Articular chondrocyte of knee joint (primary cell): ENCODE measurements around the gene ELP1. TPM values are rescaled to one million over a fixed set of nuclear protein-coding genes. Genes with fewer than 3 reads are reported as not detected.

Experiments used
- small RNA-seq: library from RNA; depleted of rRNA; stranded (forward); fragments of <200 nt; gene quantifications from one replicate; pipeline ENCODE3, GENCODE V24; 2012
- total RNA-seq: library from RNA; depleted of rRNA; stranded (reverse); fragments of >200 nt; gene quantifications from 2 replicates; pipeline ENCODE4 v1.2.3, GENCODE V29; 2012

The ELP1 gene, protein sequence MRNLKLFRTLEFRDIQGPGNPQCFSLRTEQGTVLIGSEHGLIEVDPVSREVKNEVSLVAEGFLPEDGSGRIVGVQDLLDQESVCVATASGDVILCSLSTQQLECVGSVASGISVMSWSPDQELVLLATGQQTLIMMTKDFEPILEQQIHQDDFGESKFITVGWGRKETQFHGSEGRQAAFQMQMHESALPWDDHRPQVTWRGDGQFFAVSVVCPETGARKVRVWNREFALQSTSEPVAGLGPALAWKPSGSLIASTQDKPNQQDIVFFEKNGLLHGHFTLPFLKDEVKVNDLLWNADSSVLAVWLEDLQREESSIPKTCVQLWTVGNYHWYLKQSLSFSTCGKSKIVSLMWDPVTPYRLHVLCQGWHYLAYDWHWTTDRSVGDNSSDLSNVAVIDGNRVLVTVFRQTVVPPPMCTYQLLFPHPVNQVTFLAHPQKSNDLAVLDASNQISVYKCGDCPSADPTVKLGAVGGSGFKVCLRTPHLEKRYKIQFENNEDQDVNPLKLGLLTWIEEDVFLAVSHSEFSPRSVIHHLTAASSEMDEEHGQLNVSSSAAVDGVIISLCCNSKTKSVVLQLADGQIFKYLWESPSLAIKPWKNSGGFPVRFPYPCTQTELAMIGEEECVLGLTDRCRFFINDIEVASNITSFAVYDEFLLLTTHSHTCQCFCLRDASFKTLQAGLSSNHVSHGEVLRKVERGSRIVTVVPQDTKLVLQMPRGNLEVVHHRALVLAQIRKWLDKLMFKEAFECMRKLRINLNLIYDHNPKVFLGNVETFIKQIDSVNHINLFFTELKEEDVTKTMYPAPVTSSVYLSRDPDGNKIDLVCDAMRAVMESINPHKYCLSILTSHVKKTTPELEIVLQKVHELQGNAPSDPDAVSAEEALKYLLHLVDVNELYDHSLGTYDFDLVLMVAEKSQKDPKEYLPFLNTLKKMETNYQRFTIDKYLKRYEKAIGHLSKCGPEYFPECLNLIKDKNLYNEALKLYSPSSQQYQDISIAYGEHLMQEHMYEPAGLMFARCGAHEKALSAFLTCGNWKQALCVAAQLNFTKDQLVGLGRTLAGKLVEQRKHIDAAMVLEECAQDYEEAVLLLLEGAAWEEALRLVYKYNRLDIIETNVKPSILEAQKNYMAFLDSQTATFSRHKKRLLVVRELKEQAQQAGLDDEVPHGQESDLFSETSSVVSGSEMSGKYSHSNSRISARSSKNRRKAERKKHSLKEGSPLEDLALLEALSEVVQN (N-terminal part only)
- total RNA-seq, result 25.2 and 29.0 TPM in 2 replicates

GRCh38 chr9:108933718-108934322 lies at the start of gene ELP1:
Gene ELP1, minus strand, starts transcription at chr9:108934124. Its CDS starts 2,978 bp downstream, at chr9:108931146.

DNA sequence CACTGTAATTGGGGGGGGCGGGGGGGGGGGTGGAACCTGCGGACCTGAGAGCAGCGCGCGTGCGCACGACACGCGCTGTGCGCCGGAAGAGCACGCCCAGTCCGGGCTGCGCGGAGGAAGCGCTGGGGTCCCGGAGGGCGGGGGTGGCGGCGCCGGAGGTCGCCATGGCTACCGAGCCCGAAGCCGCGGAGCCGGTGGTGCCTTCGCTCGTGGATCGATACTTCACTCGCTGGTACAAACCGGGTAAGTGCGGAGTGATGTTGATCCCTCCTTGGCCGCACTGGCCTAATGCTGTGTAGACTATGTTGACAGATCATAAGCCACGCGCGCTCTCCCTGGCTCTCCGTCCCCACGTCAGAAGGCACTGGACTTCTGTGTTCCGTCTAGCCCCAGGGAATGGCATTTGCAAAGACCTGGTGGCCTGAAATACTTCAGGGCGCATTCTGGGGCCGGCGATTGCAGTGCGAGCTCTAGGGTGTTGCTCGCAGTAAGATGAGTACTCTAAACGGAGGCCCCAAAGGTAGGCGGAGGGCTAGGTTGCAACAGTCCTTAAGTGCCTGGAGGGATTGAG lies 484 bp upstream of the ELP1 start, which contains the start of gene ABITRAM:
ABITRAM (plus strand) TSS at position 78 of the 571 bp plus-strand sequence; CDS start at position 165, 87 bp downstream.

DNA sequence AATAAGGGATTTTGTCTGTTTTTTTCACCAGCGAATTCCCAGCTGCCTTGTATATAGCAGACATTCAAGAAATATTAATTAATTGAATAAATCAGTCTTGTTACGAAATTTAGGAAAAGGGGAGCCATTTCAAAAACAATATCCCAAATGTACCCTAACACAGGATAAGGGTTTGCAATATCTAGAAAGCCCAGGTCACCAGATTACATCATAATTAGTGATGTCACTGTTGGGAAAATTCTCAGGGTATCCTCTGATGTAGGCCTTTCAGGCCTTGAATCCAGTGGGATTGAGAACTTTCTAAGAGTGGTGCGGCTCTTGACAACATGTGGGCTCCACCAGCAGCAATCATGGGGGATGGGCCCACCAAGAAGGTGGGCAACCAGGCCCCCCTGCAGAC lies 71.9 kb downstream of the ELP1 start, which contains the start of gene ACTL7A:
ACTL7A (plus strand) TSS at position 270 of the 400 bp plus-strand sequence; CDS start at position 327, 57 bp downstream.

GRCh38 chr9:108855888-108856287 lies 78.0 kb downstream of the ELP1 start, which contains the start of gene ACTL7B:
Gene ACTL7B, minus strand, starts transcription at chr9:108855986. Its CDS starts 56 bp downstream, at chr9:108855930.

Small RNA genes lying within 50 kb of the gene (small RNA-seq; reads per million reads assigned to genes)
- not detected for gene AL359692.1

Other genes with a start within 250 kb of the ELP1 start
- 0.22 TPM in 1 of 2 replicates, not detected in the other for gene ACTL7B, start 78.1 kb downstream of the ELP1 start, total RNA-seq
- not detected in 2 replicates for gene ACTL7A, start 71.9 kb downstream of the ELP1 start, total RNA-seq
- 10.3 and 13.0 TPM in 2 replicates for gene ABITRAM, start 276 bp upstream of the ELP1 start, total RNA-seq
- 232 and 249 TPM in 2 replicates for gene CTNNAL1, start 79.4 kb upstream of the ELP1 start, total RNA-seq
- 53.4 and 63.9 TPM in 2 replicates for gene TMEM245, start 185.8 kb upstream of the ELP1 start, total RNA-seq
- 1.6 and 4.4 TPM in 2 replicates for gene FRRS1L, start 233.1 kb upstream of the ELP1 start, total RNA-seq